ENCODE data around the gene KIF14. TPM values are rescaled to one million over a fixed set of nuclear protein-coding genes. Genes with fewer than 3 reads are reported as not detected.

KIF14 gene
- total and polyA plus RNA-seq, 2 of the 8 experiments (the other 6 are each of a cell fraction or from before 2014, with no cell fraction given): 2.6 to 23.3 TPM

- Histone ChIP-seq H3K23me2 (ENCODE audit: low read depth, low read length) (no peaks in the 10 kb centered on the region), H3K27ac (ENCODE audit: low read depth, low read length) (no peak overlapping the region), H3K4me3 (ENCODE audit: extremely low read depth in 1 of 4, insufficient read depth in 2 of 4, low read depth in 3 of 4, low read length in 4 of 4) (no peak overlapping the region), H3K56ac (replicated peaks; ENCODE audit: insufficient read length, low read depth, low read length) (no peak overlapping the region), H3K36me3 (ENCODE audit: control insufficient read depth in 2 of 4, insufficient read depth in 4 of 4, low read length in 3 of 4) (peaks cover 0 to 24% (median 9%) of the 10 kb centered on the region in 4 experiments), H3K9me3 (ENCODE audit: insufficient read depth in 2 of 2, low read depth in 1 of 2, low read length in 1 of 2) (no peaks in the 10 kb centered on the region), H3K27me3 (replicated peaks in 1 of 4; ENCODE audit: control insufficient read depth in 3 of 4, extremely low read depth in 1 of 4, insufficient read depth in 3 of 4, low read length in 3 of 4) (no peaks in the 10 kb centered on the region), H2AK5ac (ENCODE audit: low read depth, low read length) (no peak overlapping the region), H3K4me1 (replicated peaks in 1 of 4; ENCODE audit: control insufficient read depth in 3 of 4, insufficient read depth in 4 of 4, low read length in 3 of 4) (no peaks in the 10 kb centered on the region), H4K5ac (ENCODE audit: insufficient read length, low read depth, low read length) (no peak overlapping the region), H3K4me2 (ENCODE audit: insufficient read depth in 1 of 2, low read depth in 2 of 2, low read length in 2 of 2) (no peak overlapping the region), H3K23ac (ENCODE audit: insufficient read length) (no peak overlapping the region), H2BK15ac (ENCODE audit: low read length) (no peak overlapping the region), H4K91ac (replicated peaks; ENCODE audit: insufficient read length, low read length) (no peak overlapping the region), H2BK120ac (replicated peaks; ENCODE audit: low read depth, low read length) (no peak overlapping the region), H4K8ac (ENCODE audit: extremely low read depth, insufficient read depth, low read length) (no peak overlapping the region), H4K20me1 (replicated peaks in 1 of 2; ENCODE audit: control insufficient read depth in 1 of 2, insufficient read depth in 2 of 2, low read length in 2 of 2) (no peaks in the 10 kb centered on the region), H2AFZ (ENCODE audit: low read length) (no peak overlapping the region), H3K18ac (ENCODE audit: extremely low read depth, low read length) (no peak overlapping the region), H3K79me1 (ENCODE audit: low read depth, low read length) (no peaks in the 10 kb centered on the region), H3K9ac (replicated peaks in 1 of 4; ENCODE audit: extremely low read depth in 1 of 4, low read depth in 3 of 4, low read length in 3 of 4) (no peak overlapping the region), H3K14ac (ENCODE audit: insufficient read length) (no peak overlapping the region), H2BK5ac (ENCODE audit: low read depth, low read length) (no peak overlapping the region), H2BK20ac (ENCODE audit: low read length) (no peak overlapping the region), H3K4ac (replicated peaks; ENCODE audit: insufficient read length, low read depth, low read length) (no peak overlapping the region), H2BK12ac (ENCODE audit: low read depth, low read length) (no peak overlapping the region), H3K79me2 (ENCODE audit: control insufficient read depth in 1 of 2, insufficient read depth in 2 of 2, low read length in 2 of 2) (no peaks in the 10 kb centered on the region)
- no peak for TF ChIP-seq SIN3A (conservative IDR thresholded peaks at IDR 0.05 in 1 of 2, IDR thresholded peaks at IDR 0.05 in 1 of 2; ENCODE audit: low read depth in 1 of 2, low read length in 2 of 2)
- no peak for TF ChIP-seq TBP (IDR thresholded peaks at IDR 0.05; ENCODE audit: low read depth, low read length)
- ChIA-PET POLR2A (ENCODE audit: partially characterized antibody) (no interaction called here), CTCF (ENCODE audit: partially characterized antibody) (interaction anchor here (1.1 to 1.2 kb wide), 2 partner anchors 9 to 22 kb away, joined by 3 to 5 read pairs; no protein-coding TSS in a partner anchor)
- no peak for FAIRE-seq
- DNase-seq (ENCODE audit: low read depth in 1 of 2, low spot score in 2 of 2): no peak
Measured at GRCh38 chr1:200644021-200644420, 23.5 kb upstream of the KIF14 start.

All from H1 (cell line).